GM12872 (cell line): ENCODE results near the gene PRKCH.

Experiments used
- CTCF ChIP-seq: IDR thresholded peaks from 3 replicates; pipeline ENCODE4 v1.5.1; 2011; ENCODE audit warnings: low read depth, mild to moderate bottlenecking, low read length, moderate library complexity; ENCODE audit not compliant: insufficient read depth

PRKCH gene

GRCh38 chr14:61492474-61492873 is 171.1 kb downstream of the PRKCH start:
- TF ChIP-seq CTCF = no peak

- no peak for TF ChIP-seq CTCF
Observed at GRCh38 chr14:61493239-61493638, 171.9 kb downstream of the PRKCH start.

GRCh38 chr14:61494018-61494417 is 172.6 kb downstream of the PRKCH start:
- TF ChIP-seq CTCF = no peak

GRCh38 chr14:61495809-61496208 is 174.4 kb downstream of the PRKCH start:
- TF ChIP-seq CTCF = no peak

GRCh38 chr14:61498303-61498702 is 176.9 kb downstream of the PRKCH start:
- no peak for TF ChIP-seq CTCF

- TF ChIP-seq CTCF = no peak
Observed at GRCh38 chr14:61498811-61499210, 177.4 kb downstream of the PRKCH start.

GRCh38 chr14:61499991-61500390 is 178.6 kb downstream of the PRKCH start:
- TF ChIP-seq CTCF = no peak
